ENCODE data around the gene RSPRY1. TPM values are rescaled to one million over a fixed set of nuclear protein-coding genes. Genes with fewer than 3 reads are reported as not detected.

The RSPRY1 gene
- total and polyA plus RNA-seq, 2 donors (not counting 1 experiment from before 2014, with no cell fraction given) = 36.5 to 51.9 TPM

GRCh38 chr16:57251352-57251751 is 65.2 kb downstream of the RSPRY1 start:
- Histone ChIP-seq H3K4me1 (ENCODE audit: control insufficient read depth, extremely low read depth, insufficient read depth, low read length) (no peaks in the 10 kb centered on the region), H3K9me3 (ENCODE audit: control insufficient read depth, insufficient read depth, low read depth, low read length) (no peaks in the 10 kb centered on the region), H2AFZ (ENCODE audit: low read length) (no peak overlapping the region), H3K9ac (ENCODE audit: insufficient read depth, low read length) (no peak overlapping the region), H3K27ac (ENCODE audit: insufficient read depth, low read length) (no peak overlapping the region), H3K4me2 (ENCODE audit: extremely low read depth, insufficient read depth, low read length) (no peak overlapping the region), H3K27me3 (ENCODE audit: control insufficient read depth, insufficient read depth, low read length) (no peaks in the 10 kb centered on the region), H4K20me1 (ENCODE audit: control insufficient read depth, extremely low read depth, insufficient read depth, low read length) (no peaks in the 10 kb centered on the region), H3K4me3 (replicated peaks in 1 of 4; ENCODE audit: control extremely low read depth in 1 of 4, insufficient read depth in 1 of 4, low read depth in 3 of 4, low read length in 4 of 4) (no peak overlapping the region), H3K36me3 (ENCODE audit: control insufficient read depth, insufficient read depth, low read length) (peaks cover 12% of the 10 kb centered on the region), H3K79me2 (ENCODE audit: control insufficient read depth, insufficient read depth, low read length) (peaks cover 3% of the 10 kb centered on the region)
- TF ChIP-seq CTCF (conservative IDR thresholded peaks at IDR 0.05 in 1 of 2, IDR thresholded peaks at IDR 0.05 in 1 of 2; ENCODE audit: low read depth in 1 of 2, low read length in 2 of 2) (no peak), EZH2 (IDR thresholded peaks at IDR 0.05; ENCODE audit: low read length, missing control alignments) (no peak)
- DNase-seq (ENCODE audit: low read depth in 2 of 2) = no peak

- H3K27me3 ChIP-seq (ENCODE audit: control insufficient read depth, insufficient read depth, low read length) = no peaks in the 10 kb centered on the region
- H3K79me2 ChIP-seq (ENCODE audit: control insufficient read depth, insufficient read depth, low read length) = no peaks in the 10 kb centered on the region
- H2AFZ ChIP-seq (ENCODE audit: low read length) = no peak overlapping the region
- no peak overlapping the region for H3K4me2 ChIP-seq (ENCODE audit: extremely low read depth, insufficient read depth, low read length)
- H3K4me3 ChIP-seq (replicated peaks in 1 of 4; ENCODE audit: control extremely low read depth in 1 of 4, insufficient read depth in 1 of 4, low read depth in 3 of 4, low read length in 4 of 4) = no peak overlapping the region
- no peak for TF ChIP-seq EZH2 (IDR thresholded peaks at IDR 0.05; ENCODE audit: low read length, missing control alignments)
- TF ChIP-seq CTCF (conservative IDR thresholded peaks at IDR 0.05 in 1 of 2, IDR thresholded peaks at IDR 0.05 in 1 of 2; ENCODE audit: low read depth in 1 of 2, low read length in 2 of 2) = no peak
- peaks cover 12% of the 10 kb centered on the region for H3K36me3 ChIP-seq (ENCODE audit: control insufficient read depth, insufficient read depth, low read length)
- no peak overlapping the region for H3K9ac ChIP-seq (ENCODE audit: insufficient read depth, low read length)
- H3K4me1 ChIP-seq (ENCODE audit: control insufficient read depth, extremely low read depth, insufficient read depth, low read length) = no peaks in the 10 kb centered on the region
- H4K20me1 ChIP-seq (ENCODE audit: control insufficient read depth, extremely low read depth, insufficient read depth, low read length) = no peaks in the 10 kb centered on the region
- no peak overlapping the region for H3K27ac ChIP-seq (ENCODE audit: insufficient read depth, low read length)
- no peaks in the 10 kb centered on the region for H3K9me3 ChIP-seq (ENCODE audit: control insufficient read depth, insufficient read depth, low read depth, low read length)
- no peak for DNase-seq (ENCODE audit: low read depth in 2 of 2)
Observed at GRCh38 chr16:57252148-57252721, 66.1 kb downstream of the RSPRY1 start.

- Histone ChIP-seq H2AFZ (ENCODE audit: low read length) (no peak overlapping the region), H3K9ac (ENCODE audit: insufficient read depth, low read length) (no peak overlapping the region), H4K20me1 (ENCODE audit: control insufficient read depth, extremely low read depth, insufficient read depth, low read length) (no peaks in the 10 kb centered on the region), H3K27ac (ENCODE audit: insufficient read depth, low read length) (no peak overlapping the region), H3K36me3 (ENCODE audit: control insufficient read depth, insufficient read depth, low read length) (peaks cover 9% of the 10 kb centered on the region), H3K27me3 (ENCODE audit: control insufficient read depth, insufficient read depth, low read length) (no peaks in the 10 kb centered on the region), H3K4me1 (ENCODE audit: control insufficient read depth, extremely low read depth, insufficient read depth, low read length) (no peaks in the 10 kb centered on the region), H3K4me3 (replicated peaks in 1 of 4; ENCODE audit: control extremely low read depth in 1 of 4, insufficient read depth in 1 of 4, low read depth in 3 of 4, low read length in 4 of 4) (no peak overlapping the region), H3K4me2 (ENCODE audit: extremely low read depth, insufficient read depth, low read length) (no peak overlapping the region), H3K79me2 (ENCODE audit: control insufficient read depth, insufficient read depth, low read length) (no peaks in the 10 kb centered on the region), H3K9me3 (ENCODE audit: control insufficient read depth, insufficient read depth, low read depth, low read length) (no peaks in the 10 kb centered on the region)
- no peak for TF ChIP-seq EZH2 (IDR thresholded peaks at IDR 0.05; ENCODE audit: low read length, missing control alignments)
- TF ChIP-seq CTCF (conservative IDR thresholded peaks at IDR 0.05 in 1 of 2, IDR thresholded peaks at IDR 0.05 in 1 of 2; ENCODE audit: low read depth in 1 of 2, low read length in 2 of 2) = no peak
- DNase-seq (ENCODE audit: low read depth in 2 of 2) = no peak
Observed at GRCh38 chr16:57253466-57253865, 67.3 kb downstream of the RSPRY1 start.

Measured in fibroblast of lung (primary cell).